A673 (cell line): ENCODE data around the gene C10orf90.

Experiments used
- CTCF ChIP-seq: fragments of 300-800, 200-600 bp; sonication (generic); conservative IDR thresholded peaks from 2 replicates; pipeline ENCODE4 v1.5.1; 2017; ENCODE audit warnings: low read depth, mild to moderate bottlenecking, antibody characterized with exemption, low read length, moderate library complexity, mixed read lengths
- EZH2 ChIP-seq: fragments of 200-600 bp; sonication (generic); IDR thresholded peaks from 2 replicates; pipeline ENCODE4 v1.6.1; 2017; ENCODE audit warnings: borderline replicate concordance, low read depth, mild to moderate bottlenecking, mixed read lengths, antibody characterized with exemption, low read length; ENCODE audit not compliant: poor library complexity, severe bottlenecking

GRCh38 chr10:126475074-126475691 lies 195.3 kb downstream of the C10orf90 start:
- no peak for TF ChIP-seq EZH2
- TF ChIP-seq CTCF: no peak
